Suprapubic skin (tissue), 4 donors: ENCODE results near the gene SVOP. TPM values are rescaled to one million over a fixed set of nuclear protein-coding genes. Genes with fewer than 3 reads are reported as not detected.

Experiments used
- DNase-seq, 2 donors: peaks; one replicate each; pipeline ENCODE4 v3.0.0-alpha.2; 2019; ENCODE audit warnings: low spot score in 2 of 2
- H3K27ac ChIP-seq: fragments of 200-600 bp; sonication (generic); one replicate; pipeline ENCODE4 v1.5.1; 2019
- H3K27me3 ChIP-seq: fragments of 200-600 bp; sonication (generic); one replicate; pipeline ENCODE4 v1.5.1; 2019
- H3K36me3 ChIP-seq: fragments of 200-600 bp; sonication (generic); one replicate; pipeline ENCODE4 v1.5.1; 2019
- H3K4me1 ChIP-seq: fragments of 200-600 bp; sonication (generic); one replicate; pipeline ENCODE4 v1.5.1; 2019
- H3K4me3 ChIP-seq: fragments of 200-600 bp; sonication (generic); one replicate; pipeline ENCODE4 v1.5.1; 2019; ENCODE audit warnings: mild to moderate bottlenecking
- H3K9me3 ChIP-seq: fragments of 200-600 bp; sonication (generic); one replicate; pipeline ENCODE4 v1.5.1; 2019
- EP300 ChIP-seq: sonication (generic); formaldehyde crosslinking; IDR thresholded peaks from one replicate; pipeline ENCODE4 v1.6.1; 2017; ENCODE audit warnings: antibody characterized with exemption
- POLR2A ChIP-seq, 2 donors: fragments of 450-650 bp; IDR thresholded peaks; one replicate each; pipeline ENCODE4 v1.6.1; 2017; ENCODE audit warnings: antibody characterized with exemption in 2 of 2, mild to moderate bottlenecking in 2 of 2, moderate library complexity in 2 of 2
- POLR2AphosphoS5 ChIP-seq, 3 donors: sonication (generic); formaldehyde crosslinking; IDR thresholded peaks; one replicate each; pipeline ENCODE4 v1.6.1; 2017; ENCODE audit warnings: antibody characterized with exemption in 3 of 3
- WGBS: methylation state at CpG from one replicate; pipeline ENCODE4 v1.1.5; 2018; 5-methylcytosine and 5-hydroxymethylcytosine counted together
- total RNA-seq, 4 donors: library from RNA; depleted of rRNA; stranded (reverse); fragments of >200 nt; gene quantifications; one replicate each; pipeline ENCODE4 v1.1.0, GENCODE V29; 2016
- TF ChIP-seq, protein P1 (sequence below), 2 donors: fragments of 200-600 bp in 1 of 2; fragments of 450-650 bp in 1 of 2; sonication (generic) in 1 of 2; IDR thresholded peaks; one replicate each; pipeline ENCODE4 v1.5.1; 2016 to 2019; ENCODE audit warnings: antibody characterized with exemption in 2 of 2, mild to moderate bottlenecking in 1 of 2, moderate library complexity in 1 of 2

Gene SVOP
- total RNA-seq, 4 donors from 2014 or later, result not detected

DNA sequence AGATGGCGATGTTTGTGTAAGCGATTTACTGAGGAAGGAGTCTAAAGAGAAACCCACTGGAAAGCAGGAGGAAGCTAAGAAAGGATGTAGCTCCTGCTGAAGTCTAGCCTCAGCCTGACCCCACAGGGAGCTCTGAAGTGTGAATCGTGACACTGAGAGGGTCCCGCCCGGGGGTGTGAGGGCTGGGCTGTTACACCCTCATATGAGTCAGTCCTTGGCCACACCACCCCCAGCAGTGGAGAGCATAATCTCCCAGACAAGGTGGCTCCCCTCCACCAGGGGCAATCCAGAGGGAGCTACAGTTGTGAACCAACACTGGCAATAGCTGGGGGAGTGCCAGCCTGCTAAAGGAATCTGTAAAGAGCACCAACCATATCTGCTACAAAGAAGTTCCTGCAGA, 31.5 kb downstream of the SVOP start:
- WGBS, result 54% methylated on average over 5 of the region's 5 CpGs

DNA sequence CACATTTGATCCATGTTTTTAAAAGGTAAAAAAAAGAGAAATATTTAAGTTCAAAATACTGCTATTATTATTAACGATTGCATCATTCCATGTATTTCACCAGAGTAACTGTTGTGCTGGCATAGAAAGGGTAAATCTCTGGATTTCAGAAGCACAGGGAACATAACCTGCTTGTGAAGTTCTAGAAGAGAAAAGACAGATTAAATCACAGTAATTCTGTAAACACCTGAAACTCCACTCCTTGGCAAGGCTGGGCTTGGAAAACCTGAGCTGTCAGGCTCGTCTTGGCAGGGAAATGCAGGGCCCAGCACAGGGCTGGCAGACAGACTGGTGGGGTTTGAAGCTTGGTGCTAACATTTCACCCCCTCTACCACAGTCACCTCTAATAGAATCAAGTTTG, 35.1 kb downstream of the SVOP start:
- no peak for DNase-seq
- H3K27ac ChIP-seq, result no peak overlapping the region
- peaks cover 3% of the 10 kb centered on the region for H3K4me1 ChIP-seq
- no peaks in the 10 kb centered on the region for H3K9me3 ChIP-seq
- no peaks in the 10 kb centered on the region for H3K36me3 ChIP-seq
- WGBS, result 44% methylated on average over 2 of the region's 2 CpGs
- no peak for TF ChIP-seq EP300
- TF ChIP-seq, protein P1, sequence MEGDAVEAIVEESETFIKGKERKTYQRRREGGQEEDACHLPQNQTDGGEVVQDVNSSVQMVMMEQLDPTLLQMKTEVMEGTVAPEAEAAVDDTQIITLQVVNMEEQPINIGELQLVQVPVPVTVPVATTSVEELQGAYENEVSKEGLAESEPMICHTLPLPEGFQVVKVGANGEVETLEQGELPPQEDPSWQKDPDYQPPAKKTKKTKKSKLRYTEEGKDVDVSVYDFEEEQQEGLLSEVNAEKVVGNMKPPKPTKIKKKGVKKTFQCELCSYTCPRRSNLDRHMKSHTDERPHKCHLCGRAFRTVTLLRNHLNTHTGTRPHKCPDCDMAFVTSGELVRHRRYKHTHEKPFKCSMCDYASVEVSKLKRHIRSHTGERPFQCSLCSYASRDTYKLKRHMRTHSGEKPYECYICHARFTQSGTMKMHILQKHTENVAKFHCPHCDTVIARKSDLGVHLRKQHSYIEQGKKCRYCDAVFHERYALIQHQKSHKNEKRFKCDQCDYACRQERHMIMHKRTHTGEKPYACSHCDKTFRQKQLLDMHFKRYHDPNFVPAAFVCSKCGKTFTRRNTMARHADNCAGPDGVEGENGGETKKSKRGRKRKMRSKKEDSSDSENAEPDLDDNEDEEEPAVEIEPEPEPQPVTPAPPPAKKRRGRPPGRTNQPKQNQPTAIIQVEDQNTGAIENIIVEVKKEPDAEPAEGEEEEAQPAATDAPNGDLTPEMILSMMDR (IDR thresholded peaks at IDR 0.05), result no peak
- TF ChIP-seq POLR2A (IDR thresholded peaks at IDR 0.05), result no peak
- TF ChIP-seq POLR2AphosphoS5 (IDR thresholded peaks at IDR 0.05), result no peak
- no peak overlapping the region for H3K4me3 ChIP-seq
- peaks cover under 1% of the 10 kb centered on the region for H3K27me3 ChIP-seq

More for the DNA sequence above, 31.5 kb downstream of the SVOP start:
- H3K4me3 ChIP-seq, result no peak overlapping the region
- no peak for DNase-seq
- H3K36me3 ChIP-seq, result no peaks in the 10 kb centered on the region
- H3K27me3 ChIP-seq, result peaks cover 8% of the 10 kb centered on the region
- H3K9me3 ChIP-seq, result no peaks in the 10 kb centered on the region
- no peak overlapping the region for H3K27ac ChIP-seq
- peaks cover 3% of the 10 kb centered on the region for H3K4me1 ChIP-seq
- TF ChIP-seq, protein P1 (IDR thresholded peaks at IDR 0.05), result no peak
- TF ChIP-seq POLR2AphosphoS5 (IDR thresholded peaks at IDR 0.05) (no peak), EP300 (no peak), POLR2A (IDR thresholded peaks at IDR 0.05) (no peak)

DNA sequence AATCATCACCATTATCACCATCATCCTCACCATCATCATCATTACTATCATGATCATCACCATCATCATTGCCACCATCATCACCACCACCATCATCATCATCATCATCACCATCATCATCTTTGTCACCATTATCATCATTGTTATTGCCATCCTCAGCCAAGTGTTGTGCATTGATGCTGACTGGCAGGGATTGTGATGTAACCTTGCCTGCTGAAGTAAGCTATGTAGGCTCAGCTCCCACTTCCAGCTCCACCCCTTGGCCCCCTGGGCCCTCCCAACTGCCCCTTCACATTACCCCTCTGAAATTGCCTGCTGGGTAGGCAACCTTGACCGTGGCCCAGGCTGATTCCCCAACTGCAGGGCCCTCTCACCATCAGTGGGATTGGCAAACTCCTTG, 37.6 kb downstream of the SVOP start:
- WGBS, result 100% methylated on average over 1 of the region's 1 CpG
- Histone ChIP-seq H3K27ac (no peak overlapping the region), H3K4me1 (peaks cover 3% of the 10 kb centered on the region), H3K36me3 (no peaks in the 10 kb centered on the region), H3K9me3 (no peaks in the 10 kb centered on the region), H3K4me3 (no peak overlapping the region), H3K27me3 (peaks cover 3% of the 10 kb centered on the region)
- TF ChIP-seq, protein P1 (IDR thresholded peaks at IDR 0.05), result no peak
- TF ChIP-seq POLR2A (IDR thresholded peaks at IDR 0.05), result no peak
- no peak for TF ChIP-seq POLR2AphosphoS5 (IDR thresholded peaks at IDR 0.05)
- TF ChIP-seq EP300, result no peak
- DNase-seq, result no peak

DNA sequence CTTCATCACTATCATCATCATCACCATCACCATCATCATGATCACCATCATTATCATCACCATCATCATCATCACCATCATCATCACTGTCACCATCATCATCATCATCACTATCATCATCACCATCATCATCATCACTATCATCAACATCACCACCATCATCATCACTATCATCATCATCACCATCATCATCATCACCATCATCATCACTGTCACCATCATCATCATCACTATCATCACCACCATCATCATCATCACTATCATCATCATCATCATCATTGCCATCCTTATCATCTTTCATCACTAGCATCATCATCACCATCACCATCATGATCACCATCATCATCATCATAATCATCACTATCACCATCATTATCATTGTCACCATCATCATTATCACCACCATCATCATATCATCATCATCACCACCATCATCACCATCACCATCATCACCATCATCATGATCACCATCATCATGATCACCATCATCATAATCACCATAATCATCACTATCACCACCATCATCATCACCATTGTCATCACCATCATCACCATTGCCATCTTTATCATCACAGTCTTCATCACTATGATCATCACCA, 38.1 kb downstream of the SVOP start:
- TF ChIP-seq POLR2AphosphoS5 (IDR thresholded peaks at IDR 0.05) (no peak), POLR2A (IDR thresholded peaks at IDR 0.05) (no peak), EP300 (no peak)
- TF ChIP-seq, protein P1 (IDR thresholded peaks at IDR 0.05), result no peak
- DNase-seq, result no peak
- Histone ChIP-seq H3K4me1 (peaks cover 3% of the 10 kb centered on the region), H3K36me3 (no peaks in the 10 kb centered on the region), H3K27ac (no peak overlapping the region), H3K9me3 (no peaks in the 10 kb centered on the region), H3K4me3 (no peak overlapping the region), H3K27me3 (peaks cover 4% of the 10 kb centered on the region)

DNA sequence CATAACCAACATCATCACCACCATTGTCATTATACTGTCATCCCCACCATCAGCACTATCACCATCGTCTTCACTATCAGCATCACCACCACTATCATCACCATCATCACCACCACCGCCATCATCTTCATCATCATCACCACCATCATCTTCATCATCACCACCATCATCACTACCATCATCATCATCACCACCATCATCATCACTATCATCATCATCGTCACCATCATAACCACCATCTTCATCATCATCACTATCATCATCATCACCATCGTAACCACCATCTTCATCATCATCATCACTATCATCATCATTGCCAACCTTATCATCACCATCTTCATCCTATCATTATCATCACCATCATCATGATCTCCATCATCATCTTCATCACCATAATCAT, 39.0 kb downstream of the SVOP start:
- DNase-seq, result no peak
- TF ChIP-seq, protein P1 (IDR thresholded peaks at IDR 0.05), result no peak
- no peak for TF ChIP-seq POLR2AphosphoS5 (IDR thresholded peaks at IDR 0.05)
- no peak for TF ChIP-seq POLR2A (IDR thresholded peaks at IDR 0.05)
- TF ChIP-seq EP300, result no peak
- H3K4me3 ChIP-seq, result no peak overlapping the region
- H3K4me1 ChIP-seq, result peaks cover 3% of the 10 kb centered on the region
- no peaks in the 10 kb centered on the region for H3K9me3 ChIP-seq
- no peak overlapping the region for H3K27ac ChIP-seq
- H3K27me3 ChIP-seq, result peaks cover 4% of the 10 kb centered on the region
- WGBS, result 96% methylated on average over 4 of the region's 4 CpGs
- no peaks in the 10 kb centered on the region for H3K36me3 ChIP-seq
